Thoracic aorta (tissue), 2 donors: ENCODE results near the gene GRIK4. TPM values are rescaled to one million over a fixed set of nuclear protein-coding genes. Genes with fewer than 3 reads are reported as not detected.
A peak's percentile ranks its signal among the peaks of the same experiment; 100 is the strongest.

ENCODE experiments used
- ATAC-seq: fragments of 150-250 bp; one replicate; pipeline ENCODE4 v1.8.0; 2017; ENCODE audit warnings: low read depth; ENCODE audit not compliant: insufficient number of reproducible peaks, low FRiP score
- DNase-seq: peaks from one replicate; pipeline ENCODE4 v3.0.0-alpha.2; 2020; ENCODE audit warnings: low spot score
- H3K27ac ChIP-seq, 2 donors: fragments of 200-600 bp; sonication (generic); 1 replicate in 1 of 2; 2 replicates in 1 of 2; pipeline ENCODE4 v1.5.1; 2016; ENCODE audit warnings: mild to moderate bottlenecking in 2 of 2, moderate library complexity in 2 of 2
- H3K27me3 ChIP-seq: fragments of 200-600 bp; sonication (generic); replicated peaks from 2 replicates; pipeline ENCODE4 v1.6.0; 2016; ENCODE audit warnings: mild to moderate bottlenecking; ENCODE audit not compliant: insufficient read depth
- H3K36me3 ChIP-seq: fragments of 200-600 bp; sonication (generic); one replicate; pipeline ENCODE4 v1.5.1; 2016
- H3K4me1 ChIP-seq, 2 donors: fragments of 200-600 bp; sonication (generic); 1 replicate in 1 of 2; 2 replicates in 1 of 2; pipeline versions ENCODE4 v1.5.1 to v1.6.0; 2016; ENCODE audit warnings: low read depth in 2 of 2, mild to moderate bottlenecking in 1 of 2; ENCODE audit not compliant: control insufficient read depth in 1 of 2
- H3K4me3 ChIP-seq: fragments of 200-600 bp; sonication (generic); 2 replicates; pipeline ENCODE4 v1.5.1; 2016; ENCODE audit warnings: mild to moderate bottlenecking
- H3K9me3 ChIP-seq: fragments of 200-600 bp; sonication (generic); 2 replicates; pipeline ENCODE4 v1.5.1; 2016
- CTCF ChIP-seq: fragments of 200-600 bp; sonication (generic); IDR thresholded peaks from one replicate; pipeline ENCODE4 v1.5.1; 2019; ENCODE audit warnings: antibody characterized with exemption
- total RNA-seq, 2 donors: library from RNA; depleted of rRNA; stranded (reverse); fragments of >200 nt; gene quantifications; one replicate each; pipeline versions ENCODE4 v1.1.0 to v1.2.3, GENCODE V29; 2016

The GRIK4 gene
- total RNA-seq, 2 donors from 2014 or later, result not detected

GRCh38 chr11:120543521-120544215 is 32.1 kb downstream of the GRIK4 start:
- no peak overlapping the region for H3K4me3 ChIP-seq
- no peak for ATAC-seq
- H3K36me3 ChIP-seq, result no peaks in the 10 kb centered on the region
- DNase-seq, result no peak
- no peaks in the 10 kb centered on the region for H3K27me3 ChIP-seq
- H3K9me3 ChIP-seq, result no peaks in the 10 kb centered on the region
- H3K4me1 ChIP-seq, result peaks cover 9 to 24% of the 10 kb centered on the region in 2 donors
- H3K27ac ChIP-seq, result no peak overlapping the region
- no peak for TF ChIP-seq CTCF

GRCh38 chr11:120545813-120546212 is 34.3 kb downstream of the GRIK4 start:
- Histone ChIP-seq H3K4me3 (no peak overlapping the region), H3K36me3 (no peaks in the 10 kb centered on the region), H3K4me1 (peaks cover 9 to 24% of the 10 kb centered on the region in 2 donors), H3K27ac (peak overlapping the region; percentile 12 to 89), H3K27me3 (no peaks in the 10 kb centered on the region), H3K9me3 (no peaks in the 10 kb centered on the region)
- no peak for DNase-seq
- TF ChIP-seq CTCF, result no peak
- ATAC-seq, result no peak

- peak; percentile 47 for DNase-seq
- Histone ChIP-seq H3K36me3 (no peaks in the 10 kb centered on the region), H3K27ac (peak overlapping the region; percentile 69 to 89), H3K27me3 (no peaks in the 10 kb centered on the region), H3K9me3 (no peaks in the 10 kb centered on the region), H3K4me1 (peaks cover 9 to 24% of the 10 kb centered on the region in 2 donors), H3K4me3 (peak overlapping the region; percentile 13)
- TF ChIP-seq CTCF, result no peak
- peak; percentile 83 for ATAC-seq
These were observed 35.0 kb downstream of the GRIK4 start for GRCh38 chr11:120546312-120547205.

GRCh38 chr11:120547316-120547715 is 35.8 kb downstream of the GRIK4 start:
- TF ChIP-seq CTCF, result no peak

More at GRCh38 chr11:120547316-120547715, 35.8 kb downstream of the GRIK4 start:
- Histone ChIP-seq H3K4me1 (peaks cover 9 to 24% of the 10 kb centered on the region in 2 donors), H3K9me3 (no peaks in the 10 kb centered on the region), H3K4me3 (peak overlapping the region; percentile 13), H3K27me3 (no peaks in the 10 kb centered on the region), H3K27ac (peak overlapping the region; percentile 69 to 89), H3K36me3 (no peaks in the 10 kb centered on the region)
- DNase-seq (no peak), ATAC-seq (no peak)
